Breast epithelium (tissue), 3 donors: ENCODE results near the gene USP33.
"Not testable (repeated sequence)": the region's sequence is repeated elsewhere in the genome, so short reads cannot be mapped to it uniquely, and the experiment has no call there.

Experiments
- CTCF ChIP-seq, 3 donors: fragments of 450-650 bp; IDR thresholded peaks; one replicate each; pipeline ENCODE4 v1.5.1; 2016 to 2017; ENCODE audit warnings: antibody characterized with exemption in 3 of 3, mild to moderate bottlenecking in 3 of 3, moderate library complexity in 3 of 3
- POLR2A ChIP-seq: fragments of 450-650 bp; IDR thresholded peaks from one replicate; pipeline ENCODE4 v1.6.1; 2016; ENCODE audit warnings: antibody characterized with exemption, mild to moderate bottlenecking, moderate library complexity

GRCh38 chr1:77749489-77749888 is 10.2 kb downstream of the USP33 start:
- not testable (repeated sequence) for TF ChIP-seq CTCF (IDR thresholded peaks at IDR 0.05); POLR2A
